Endometrial microvascular endothelial cells (primary cell): ENCODE results near the gene RPL41. TPM values are rescaled to one million over a fixed set of nuclear protein-coding genes. Genes with fewer than 3 reads are reported as not detected.
"Not testable (repeated sequence)": the region's sequence is repeated elsewhere in the genome, so short reads cannot be mapped to it uniquely, and the experiment has no call there.

Experiments
- in situ Hi-C: cut with HindIII; loops from 2 replicates; pipeline ENCODE4 v1.10.0; 2017; ENCODE audit warnings: low sequenced_read_pairs, low pct_unique_long_range_greater_than_20kb; ENCODE audit errors: inconsistent ontology term
- total RNA-seq: library from RNA; depleted of rRNA; stranded (reverse); fragments of >200 nt; gene quantifications from one replicate; pipeline ENCODE4 v1.2.3, GENCODE V29; 2015; ENCODE audit errors: inconsistent ontology term

The RPL41 gene
- total RNA-seq, 1 donor from 2014 or later: 2,640 TPM

DNA sequence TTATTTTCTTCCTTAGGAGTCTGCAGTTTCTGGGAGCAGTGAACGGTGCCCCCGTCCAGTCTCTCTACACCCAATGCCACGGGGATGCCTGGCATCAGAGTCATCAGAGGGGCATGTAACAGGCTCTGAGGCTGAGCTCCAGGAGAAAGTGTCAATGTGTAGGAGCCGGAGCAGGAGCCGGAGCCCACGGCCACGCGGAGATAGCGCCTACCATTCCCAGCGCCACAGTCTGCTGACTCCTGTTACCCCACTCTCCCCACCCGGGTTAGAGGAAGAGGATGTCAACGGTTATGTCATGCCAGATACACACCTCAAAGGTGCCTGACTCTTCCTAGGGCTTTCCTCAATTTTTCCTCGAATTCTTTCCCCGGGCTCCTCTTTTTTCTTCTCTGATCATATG, 15.4 kb upstream of the RPL41 start:
- in situ Hi-C loops: no loop called here

DNA sequence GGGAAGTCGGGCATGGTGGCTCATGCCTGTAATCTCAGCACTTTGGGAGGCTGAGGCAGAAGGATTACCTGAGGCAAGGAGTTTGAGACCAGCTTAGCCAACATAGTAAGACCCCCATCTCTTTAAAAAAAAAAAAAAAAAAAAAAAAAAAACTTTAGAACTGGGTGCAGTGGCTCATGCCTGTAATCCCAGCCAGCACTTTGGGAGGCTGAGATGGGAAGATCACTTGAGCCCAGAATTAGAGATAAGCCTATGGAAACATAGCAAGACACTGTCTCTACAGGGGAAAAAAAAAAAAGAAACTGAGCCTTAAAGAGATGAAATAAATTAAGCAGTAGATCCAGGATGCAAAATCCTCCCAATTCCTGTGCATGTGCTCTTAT, 13.8 kb upstream of the RPL41 start:
- in situ Hi-C loops: no loop called here

DNA sequence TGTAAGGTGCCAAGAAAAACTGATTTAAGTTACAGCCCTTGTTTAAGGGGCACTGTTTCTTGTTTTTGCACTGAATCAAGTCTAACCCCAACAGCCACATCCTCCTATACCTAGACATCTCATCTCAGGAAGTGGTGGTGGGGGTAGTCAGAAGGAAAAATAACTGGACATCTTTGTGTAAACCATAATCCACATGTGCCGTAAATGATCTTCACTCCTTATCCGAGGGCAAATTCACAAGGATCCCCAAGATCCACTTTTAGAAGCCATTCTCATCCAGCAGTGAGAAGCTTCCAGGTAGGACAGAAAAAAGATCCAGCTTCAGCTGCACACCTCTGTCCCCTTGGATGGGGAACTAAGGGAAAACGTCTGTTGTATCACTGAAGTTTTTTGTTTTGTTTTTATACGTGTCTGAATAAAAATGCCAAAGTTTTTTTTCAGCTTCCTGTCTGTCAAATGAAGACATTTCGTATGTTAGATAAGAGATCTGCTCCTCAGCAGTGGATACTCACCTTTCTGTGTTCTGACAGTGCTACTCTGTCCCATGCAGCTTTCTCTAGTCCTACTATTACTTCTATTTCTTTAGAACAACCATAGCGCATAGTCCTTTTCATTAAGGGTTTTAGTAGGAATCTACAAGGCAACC, 13.2 kb upstream of the RPL41 start:
- in situ Hi-C loops: no loop called here

DNA sequence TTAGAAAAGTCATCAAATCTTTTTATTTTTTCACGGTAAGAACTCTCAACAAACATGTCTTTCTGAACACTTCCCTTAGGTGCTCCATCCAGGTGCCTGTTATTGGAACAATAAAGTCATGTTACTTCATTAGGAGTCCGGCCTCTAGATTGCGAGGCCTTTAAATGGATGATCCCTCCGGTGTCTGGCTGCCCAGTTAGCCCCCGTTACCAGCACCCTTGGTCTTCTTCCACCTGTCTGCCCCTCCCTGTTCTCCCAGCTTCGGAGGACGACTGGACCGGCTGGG, 12.7 kb upstream of the RPL41 start:
- in situ Hi-C loops: no loop called here

DNA sequence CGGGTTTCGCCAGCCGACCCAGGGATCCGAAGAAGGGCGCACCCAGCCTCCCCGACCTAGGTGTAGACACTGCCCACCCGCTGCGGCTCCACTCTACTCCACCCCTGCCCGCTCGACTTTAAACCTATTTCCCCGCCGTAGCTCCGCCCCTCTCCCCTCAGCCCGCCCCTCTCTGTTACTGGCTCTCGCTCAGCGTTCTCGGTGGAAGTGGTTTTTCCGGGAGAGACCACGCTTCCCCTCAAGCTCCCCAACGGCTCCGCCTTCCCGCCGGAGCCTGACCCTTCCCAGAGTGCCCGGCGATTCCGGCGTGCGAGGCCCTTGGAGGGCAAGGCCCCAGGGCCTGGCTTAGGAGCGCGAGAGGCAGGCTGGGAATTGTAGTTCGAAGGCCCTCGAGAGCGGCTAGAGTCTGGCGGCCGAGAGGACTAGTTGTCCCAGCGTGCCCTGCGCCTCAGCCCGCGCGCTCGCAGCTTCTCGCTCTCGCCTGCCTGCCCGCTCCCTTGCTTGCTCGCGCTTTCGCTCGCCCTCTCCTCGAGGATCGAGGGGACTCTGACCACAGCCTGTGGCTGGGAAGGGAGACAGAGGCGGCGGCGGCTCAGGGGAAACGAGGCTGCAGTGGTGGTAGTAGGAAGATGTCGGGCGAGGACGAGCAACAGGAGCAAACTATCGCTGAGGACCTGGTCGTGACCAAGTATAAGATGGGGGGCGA, 12.2 kb upstream of the RPL41 start, which contains the start of gene PA2G4:
TSS of gene PA2G4 (plus strand) at position 451 of the 706 bp plus-strand sequence. CDS start at position 630, 179 bp downstream.
- in situ Hi-C loops: no loop called here

DNA sequence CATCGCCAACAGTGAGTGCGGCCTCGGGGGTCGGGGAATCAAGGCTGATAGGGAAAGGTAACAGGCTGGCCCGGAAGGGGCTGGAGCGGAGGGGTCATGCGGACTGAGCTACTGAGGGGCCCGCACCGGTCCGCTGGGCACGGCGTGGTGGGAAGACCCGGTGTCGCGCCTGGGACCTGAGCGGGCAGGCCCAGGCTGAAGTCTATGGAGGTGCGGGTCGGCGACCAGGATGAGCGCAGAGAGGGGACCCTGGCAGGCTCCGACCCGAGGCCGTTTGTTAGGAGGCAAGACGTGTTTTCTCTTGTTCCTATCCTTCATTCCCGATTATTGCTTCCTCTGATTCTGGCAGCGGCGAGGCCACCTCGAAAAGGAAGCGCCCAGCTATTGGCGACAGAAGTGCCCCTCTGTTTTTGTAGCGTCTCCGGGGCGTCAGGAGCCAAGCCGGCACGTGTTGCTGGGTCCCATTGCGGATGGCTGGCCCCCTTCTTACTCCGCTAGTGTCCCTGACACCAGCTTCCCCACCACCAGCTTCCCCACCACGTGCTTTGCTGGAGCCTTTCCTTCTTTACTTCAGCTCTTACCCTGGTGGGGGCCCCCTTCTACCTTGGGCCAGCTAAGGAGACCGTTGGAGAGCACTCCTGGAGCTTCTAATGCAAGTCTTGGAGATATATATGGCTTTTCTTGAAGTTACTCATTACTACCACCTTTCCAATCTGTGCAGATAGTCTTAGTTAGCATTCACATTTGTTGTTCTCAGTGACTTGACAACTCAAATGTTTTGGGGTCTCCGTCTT, 11.4 kb upstream of the RPL41 start:
- in situ Hi-C loops: no loop called here

DNA sequence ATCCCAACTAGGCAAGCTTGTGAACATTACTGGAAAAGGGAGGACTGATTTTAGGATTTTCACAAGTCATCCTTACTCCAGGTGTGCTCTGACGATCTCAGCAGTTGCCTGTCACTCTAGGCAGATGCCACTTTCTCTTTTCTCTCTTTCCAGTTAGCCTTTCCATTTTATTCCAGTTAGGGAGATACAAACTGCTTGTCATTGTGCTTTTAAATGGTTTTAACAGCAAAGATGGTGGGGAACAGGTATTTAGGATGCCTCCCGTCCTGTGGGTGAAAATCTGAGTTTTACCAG, 10.9 kb upstream of the RPL41 start:
- in situ Hi-C loops: no loop called here

DNA sequence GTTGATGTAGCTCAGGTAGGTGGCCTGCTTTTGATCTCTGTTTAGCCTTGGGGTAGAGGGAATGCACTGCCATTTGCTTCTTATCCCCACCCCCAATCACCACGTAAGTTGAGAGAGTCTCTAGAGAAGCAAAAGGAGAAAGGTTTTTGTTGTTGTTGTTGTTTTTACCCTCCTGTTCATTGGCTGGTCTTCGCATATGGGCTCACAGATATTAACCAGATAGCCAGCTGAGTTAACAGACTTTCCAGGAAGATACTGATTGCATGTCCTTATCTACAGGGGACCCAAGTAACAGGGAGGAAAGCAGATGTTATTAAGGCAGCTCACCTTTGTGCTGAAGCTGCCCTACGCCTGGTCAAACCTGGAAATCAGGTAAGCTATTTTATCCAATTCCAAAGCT, 9.2 kb upstream of the RPL41 start:
- in situ Hi-C loops: no loop called here

DNA sequence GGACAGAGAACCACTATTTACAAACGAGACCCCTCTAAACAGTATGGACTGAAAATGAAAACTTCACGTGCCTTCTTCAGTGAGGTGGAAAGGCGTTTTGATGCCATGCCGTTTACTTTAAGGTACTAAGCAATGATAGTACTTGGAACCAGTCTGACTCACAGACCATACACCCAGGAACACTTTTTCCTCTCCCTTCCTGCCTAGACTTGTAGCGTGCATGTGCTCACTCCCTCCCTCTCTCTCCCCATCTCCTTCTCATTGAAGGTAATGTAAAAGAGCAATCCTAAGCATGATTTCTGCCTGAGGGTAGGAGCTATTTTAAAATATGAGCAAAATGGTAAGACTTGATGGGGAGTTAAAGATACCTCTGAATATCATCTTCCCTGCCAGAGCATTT, 5.9 kb upstream of the RPL41 start:
- in situ Hi-C loops: no loop called here

DNA sequence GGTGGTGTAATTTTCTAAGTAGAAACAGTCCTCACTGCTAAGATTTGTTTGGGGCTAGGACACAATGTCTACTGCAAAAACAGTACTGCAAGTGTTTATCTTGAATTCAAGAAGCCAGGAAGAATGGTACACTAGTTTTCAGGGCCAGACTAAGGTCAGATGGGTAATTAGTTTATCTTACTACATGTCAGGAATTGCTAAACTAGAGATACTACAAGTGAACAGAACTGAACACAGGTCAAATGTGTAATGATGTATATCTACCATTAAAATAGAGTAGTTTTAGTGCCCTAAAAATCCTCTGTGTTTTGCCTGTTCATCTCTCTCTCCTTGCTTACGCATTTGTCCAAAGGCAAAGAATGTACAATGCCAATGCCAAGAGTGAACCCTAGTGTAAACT, 2.3 kb upstream of the RPL41 start:
- in situ Hi-C loops: no loop called here

DNA sequence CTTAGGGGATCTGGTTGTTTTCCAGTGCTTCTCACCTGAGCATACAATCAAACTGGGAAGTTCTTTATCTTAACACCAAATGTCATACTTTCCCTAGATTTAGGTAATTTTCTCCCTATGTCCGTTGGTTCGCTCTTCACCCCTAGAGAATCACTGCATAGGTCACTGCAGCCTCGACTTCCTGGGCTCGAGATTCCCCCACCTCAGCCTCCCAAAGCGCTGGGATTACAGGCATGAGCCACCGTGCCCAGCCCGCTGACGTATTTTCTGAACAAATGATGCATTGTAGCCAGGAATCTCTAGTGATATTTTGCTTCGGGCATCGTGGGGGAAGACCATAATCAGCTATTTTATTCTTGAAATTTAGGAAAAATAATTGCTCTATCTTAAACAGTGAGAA, 1.1 kb upstream of the RPL41 start:
- in situ Hi-C loops: no loop called here

DNA sequence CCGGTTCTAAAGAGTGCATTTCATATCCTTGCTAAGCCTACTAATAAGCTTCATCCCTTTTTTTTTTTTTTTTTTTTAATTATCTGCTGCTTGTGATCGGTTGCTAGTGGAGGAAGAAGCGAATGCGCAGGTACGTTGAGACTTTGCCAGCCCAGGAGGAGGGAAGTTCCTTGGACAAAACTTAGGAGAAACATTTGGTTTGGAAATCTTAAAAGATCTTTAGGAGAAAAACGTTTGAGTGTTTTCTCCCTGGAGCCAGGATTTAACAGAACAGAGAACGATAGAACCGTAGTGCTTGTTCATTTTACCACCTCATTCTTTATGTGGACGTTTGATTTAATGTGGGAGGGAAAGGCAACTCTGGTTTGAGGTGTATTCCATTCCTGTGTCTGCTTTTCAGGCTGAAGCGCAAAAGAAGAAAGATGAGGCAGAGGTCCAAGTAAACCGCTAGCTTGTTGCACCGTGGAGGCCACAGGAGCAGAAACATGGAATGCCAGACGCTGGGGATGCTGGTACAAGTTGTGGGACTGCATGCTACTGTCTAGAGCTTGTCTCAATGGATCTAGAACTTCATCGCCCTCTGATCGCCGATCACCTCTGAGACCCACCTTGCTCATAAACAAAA, 761 bp downstream of the RPL41 start:
- in situ Hi-C loops: not testable (repeated sequence)

DNA sequence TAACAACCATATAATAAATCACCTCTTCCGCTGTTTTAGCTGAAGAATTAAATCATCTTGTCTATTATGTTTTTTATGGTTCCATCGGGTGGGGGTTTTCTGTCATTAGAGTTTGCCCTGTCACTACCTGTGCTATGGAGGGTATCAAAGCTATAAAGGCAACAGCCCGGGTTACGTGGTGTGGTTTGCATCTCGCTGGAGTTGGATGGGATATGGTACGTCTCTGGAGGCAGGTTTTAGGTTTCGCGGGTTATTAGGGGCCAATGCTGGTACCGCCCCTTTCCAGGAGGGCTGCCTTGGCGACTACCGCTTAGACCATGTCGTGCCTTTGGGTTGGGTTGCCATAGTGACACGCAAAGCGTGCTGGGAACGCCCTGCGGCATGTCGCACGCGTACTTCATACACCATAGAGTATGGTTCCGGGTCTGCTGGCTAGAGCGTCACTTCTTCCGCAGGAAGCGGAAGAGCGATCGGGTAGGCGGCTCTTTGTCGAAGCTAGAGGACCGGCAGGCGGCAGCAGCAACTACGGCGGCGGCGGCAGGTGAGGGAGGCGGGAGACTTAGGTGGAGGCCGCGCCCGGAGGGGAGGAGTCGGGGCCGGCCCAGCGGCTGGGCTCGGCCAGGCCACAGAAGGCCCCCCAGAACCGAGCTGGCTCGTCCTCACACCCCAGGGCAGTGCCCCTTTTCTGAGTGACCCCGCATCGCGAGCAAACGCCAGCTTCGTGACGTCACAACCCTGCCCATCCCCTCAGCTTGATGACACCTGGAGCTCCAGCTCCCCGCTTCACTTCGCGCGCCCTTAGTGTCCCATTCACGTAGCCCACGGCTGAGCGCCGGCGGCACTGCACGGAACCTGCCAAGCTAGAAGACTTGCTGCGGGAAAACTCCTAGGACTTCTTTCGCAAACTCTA, 1.6 kb downstream of the RPL41 start, which contains the start of gene ZC3H10:
TSS of gene ZC3H10 (plus strand) at position 489 of the 910 bp plus-strand sequence. CDS start 2,297 bp downstream, outside the sequence.
- in situ Hi-C loops: no loop called here

DNA sequence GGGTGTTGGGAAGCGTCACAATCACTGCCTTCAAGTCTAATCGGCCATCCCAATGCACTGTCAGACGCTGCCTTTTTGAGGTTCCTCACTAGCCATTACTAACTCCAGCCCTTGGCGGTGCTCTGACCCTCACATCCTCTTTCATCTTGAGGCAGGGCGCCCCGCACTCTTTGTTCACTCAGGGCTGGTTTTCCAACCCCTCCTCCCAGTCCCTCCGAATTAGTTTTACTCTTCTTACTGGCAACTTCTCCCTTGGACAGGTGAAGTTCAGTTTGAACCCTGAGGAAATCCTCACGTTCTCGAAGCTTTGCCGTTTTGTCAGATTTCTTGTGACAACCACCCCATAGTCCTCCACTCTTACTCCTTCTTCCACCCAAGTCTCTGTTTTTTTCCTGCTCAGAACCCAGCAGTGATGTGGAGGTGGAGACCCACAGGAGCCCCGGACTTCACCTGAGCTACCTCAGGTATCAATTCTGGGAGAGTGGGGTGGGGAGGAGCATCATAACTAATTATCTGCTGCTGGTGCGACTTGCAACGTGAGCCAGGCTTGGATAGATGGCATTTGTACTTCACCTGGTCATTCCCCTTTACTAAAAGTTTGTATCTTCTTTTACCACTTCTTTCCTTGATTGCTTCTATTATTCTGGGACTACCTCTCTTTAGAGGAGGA, 2.4 kb downstream of the RPL41 start:
- in situ Hi-C loops: no loop called here

DNA sequence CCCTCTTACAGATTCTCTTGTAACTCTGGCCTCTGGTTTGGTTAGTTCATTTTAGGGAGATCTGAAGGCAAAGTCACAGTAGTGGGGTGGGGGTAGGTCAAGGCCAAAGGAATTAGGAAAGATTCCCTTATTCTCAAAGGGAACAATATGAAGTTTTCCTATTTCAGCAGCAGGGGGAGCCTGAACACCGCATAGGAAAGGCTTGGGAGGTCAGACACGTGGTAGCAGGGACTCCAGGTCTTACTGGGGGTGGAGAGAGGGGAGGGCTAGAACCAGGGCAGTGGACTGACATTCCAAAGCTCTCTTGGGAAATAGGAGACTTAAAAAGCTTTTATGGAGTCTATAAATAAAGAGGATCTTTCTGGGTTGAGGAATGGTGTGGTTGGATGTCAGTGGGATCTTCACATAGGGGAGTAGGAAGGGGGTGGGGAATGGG, 2.9 kb downstream of the RPL41 start:
- in situ Hi-C loops: no loop called here

DNA sequence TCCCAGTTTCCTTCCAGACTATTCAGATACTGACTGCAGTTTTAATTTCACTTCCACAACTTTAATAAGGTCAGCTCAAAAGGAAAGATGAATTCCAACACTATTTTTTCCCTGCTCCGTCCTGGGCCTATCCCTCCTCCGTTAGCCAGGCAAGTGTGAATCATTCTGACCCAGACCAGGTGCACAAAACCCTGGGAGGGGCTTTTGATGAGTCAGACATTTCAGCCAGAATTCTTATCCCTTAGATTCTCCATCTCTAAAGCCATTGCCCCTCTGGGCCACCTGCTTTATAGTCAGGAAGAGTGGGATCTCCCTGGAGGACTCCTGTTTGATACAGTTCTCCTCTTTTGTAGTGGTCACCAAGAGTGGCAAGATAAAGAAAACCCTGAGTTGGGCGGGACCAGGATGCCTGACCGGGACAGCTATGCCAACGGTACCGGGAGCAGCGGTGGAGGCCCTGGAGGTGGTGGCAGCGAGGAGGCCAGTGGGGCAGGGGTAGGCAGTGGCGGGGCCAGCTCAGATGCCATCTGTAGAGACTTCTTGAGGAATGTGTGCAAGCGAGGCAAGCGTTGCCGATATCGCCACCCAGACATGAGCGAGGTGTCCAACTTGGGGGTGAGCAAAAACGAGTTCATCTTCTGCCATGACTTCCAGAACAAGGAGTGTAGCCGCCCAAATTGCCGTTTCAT, 3.9 kb downstream of the RPL41 start:
- in situ Hi-C loops: no loop called here

DNA sequence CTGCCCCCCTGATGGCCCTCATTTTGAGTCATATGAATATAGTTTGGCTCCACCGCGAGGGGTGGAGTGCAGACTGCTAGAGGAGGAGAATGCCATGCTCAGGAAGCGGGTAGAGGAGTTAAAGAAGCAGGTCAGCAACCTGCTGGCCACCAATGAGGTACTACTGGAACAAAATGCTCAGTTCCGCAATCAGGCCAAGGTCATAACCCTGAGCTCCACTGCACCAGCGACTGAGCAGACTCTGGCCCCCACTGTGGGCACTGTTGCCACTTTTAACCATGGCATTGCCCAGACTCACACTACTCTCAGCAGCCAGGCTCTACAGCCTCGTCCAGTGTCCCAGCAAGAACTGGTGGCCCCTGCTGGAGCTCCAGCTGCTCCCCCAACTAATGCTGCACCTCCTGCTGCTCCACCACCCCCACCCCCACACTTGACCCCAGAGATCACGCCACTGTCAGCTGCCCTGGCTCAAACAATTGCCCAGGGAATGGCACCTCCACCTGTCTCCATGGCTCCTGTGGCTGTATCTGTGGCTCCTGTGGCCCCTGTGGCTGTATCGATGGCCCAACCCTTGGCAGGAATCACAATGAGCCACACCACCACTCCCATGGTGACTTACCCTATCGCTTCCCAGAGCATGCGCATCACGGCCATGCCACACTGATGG, 4.9 kb downstream of the RPL41 start:
- in situ Hi-C loops: no loop called here
